Transverse colon (tissue), 4 donors: ENCODE measurements around the gene RFXAP. TPM values are rescaled to one million over a fixed set of nuclear protein-coding genes. Genes with fewer than 3 reads are reported as not detected.

Experiments
- DNase-seq: peaks from one replicate; pipeline ENCODE4 v3.0.0-alpha.2; 2019
- H3K27ac ChIP-seq, 4 donors: fragments of 200-600 bp; sonication (generic); 2 replicates each; pipeline ENCODE4 v1.5.1; 2016 to 2018; ENCODE audit warnings: inconsistent platforms in 4 of 4
- H3K27me3 ChIP-seq: fragments of 200-600 bp; sonication (generic); 2 replicates; pipeline ENCODE4 v1.5.1; 2017; ENCODE audit warnings: inconsistent platforms
- H3K36me3 ChIP-seq, 4 donors: fragments of 200-600 bp; sonication (generic); 2 replicates each; pipeline ENCODE4 v1.5.1; 2017 to 2019; ENCODE audit warnings: inconsistent platforms in 4 of 4
- H3K4me1 ChIP-seq, 4 donors: fragments of 200-600 bp; sonication (generic); 2 replicates each; pipeline ENCODE4 v1.5.1; 2017 to 2020; ENCODE audit warnings: inconsistent platforms in 4 of 4
- H3K4me3 ChIP-seq, 4 donors: fragments of 200-600 bp; sonication (generic); 1 replicate in 1 of 4; 2 replicates in 3 of 4; pipeline versions ENCODE4 v1.5.1 to v1.6.1; 2017 to 2019; ENCODE audit warnings: inconsistent platforms in 4 of 4
- H3K9me3 ChIP-seq, 2 donors: fragments of 200-600 bp; sonication (generic); 2 replicates each; pipeline ENCODE4 v1.5.1; 2017 to 2019; ENCODE audit warnings: inconsistent platforms in 2 of 2
- CTCF ChIP-seq, 5 experiments: fragments of 200-600 bp in 3 of 5; fragments of 450-650 bp in 2 of 5; sonication (generic) in 3 of 5; IDR thresholded peaks; 1 replicate in 2 of 5; 2 replicates in 3 of 5; pipeline ENCODE4 v1.5.1; 2016 to 2017; ENCODE audit warnings: antibody characterized with exemption in 5 of 5, inconsistent platforms in 3 of 5, mild to moderate bottlenecking in 2 of 5, moderate library complexity in 1 of 5
- EP300 ChIP-seq: sonication (generic); formaldehyde crosslinking; IDR thresholded peaks from one replicate; pipeline ENCODE4 v1.6.1; 2017; ENCODE audit warnings: antibody characterized with exemption, low read depth
- POLR2A ChIP-seq: fragments of 450-650 bp; IDR thresholded peaks from one replicate; pipeline ENCODE4 v1.6.1; 2016; ENCODE audit warnings: antibody characterized with exemption, mild to moderate bottlenecking, moderate library complexity
- POLR2AphosphoS5 ChIP-seq, 3 donors: sonication (generic); formaldehyde crosslinking; IDR thresholded peaks; one replicate each; pipeline ENCODE4 v1.6.1; 2016; ENCODE audit warnings: antibody characterized with exemption in 3 of 3
- WGBS, 2 donors: methylation state at CpG; one replicate each; pipeline ENCODE4 v1.1.5; 2018; ENCODE audit warnings: low coverage in 1 of 2; 5-methylcytosine and 5-hydroxymethylcytosine counted together
- in situ Hi-C, 4 donors: fragments of 200-750 bp; cut with MboI; loops; one replicate each; pipeline versions ENCODE4 v1.15.0 to v1.15.1; 2017; ENCODE audit warnings: low sequenced_read_pairs in 3 of 4, low pct_ligation_motif_present in 1 of 4, low pct_unique_long_range_greater_than_20kb in 1 of 4
- intact Hi-C: fragments of 100-400 bp; cut with DNase I; formaldehyde crosslinking; loops from one replicate; pipeline ENCODE4 v1.15.1; 2023; ENCODE audit warnings: low total_unique reads
- total RNA-seq, 4 donors: library from RNA; depleted of rRNA; stranded (reverse); fragments of >200 nt; gene quantifications; one replicate each; pipeline ENCODE4 v1.1.0, GENCODE V29; 2016

Gene RFXAP
- total RNA-seq, 4 donors from 2014 or later: 0.80 to 5.9 (median 3.7) TPM

GRCh38 chr13:36850790-36851438, 31.9 kb downstream of the RFXAP start:
- in situ Hi-C loops: loop anchor here in 2 of 4 donors (10.0 to 25.0 kb wide), 2 partner anchors 114 to 136 kb away; partner anchors contain the start of gene ALG5 (in 1 of the 2)
- Histone ChIP-seq H3K27me3 (no peaks in the 10 kb centered on the region), H3K4me3 (no peak overlapping the region), H3K36me3 (peaks cover 0 to 5% (median 0%) of the 10 kb centered on the region in 4 donors), H3K9me3 (no peaks in the 10 kb centered on the region), H3K27ac (no peak overlapping the region), H3K4me1 (no peaks in the 10 kb centered on the region)
- intact Hi-C loops: loop anchor here (10.0 kb wide), 1 partner anchor 144 kb away; the partner anchor contains the start of gene ALG5
- TF ChIP-seq CTCF (IDR thresholded peaks at IDR 0.05): peak in 2 of 5 experiments; percentile 20 to 29
- TF ChIP-seq EP300: no peak
- peak; percentile 19 for DNase-seq
- WGBS, 2 donors: 87 to 88% methylated on average over 12 to 13 of the region's 13 CpGs

- no peak overlapping the region for H3K4me3 ChIP-seq
- no peak overlapping the region for H3K27ac ChIP-seq
- peaks cover 0 to 6% (median 0%) of the 10 kb centered on the region in 4 donors for H3K4me1 ChIP-seq
- no peak for DNase-seq
- intact Hi-C loops: loop anchor here (10.0 kb wide), 1 partner anchor 138 kb away; the partner anchor contains the start of gene ALG5
- in situ Hi-C loops: loop anchor here in 3 of 4 donors (5.0 to 25.0 kb wide), 3 partner anchors 108 to 130 kb away; partner anchors contain the start of gene ALG5 (in 1 of the 3)
- no peaks in the 10 kb centered on the region for H3K27me3 ChIP-seq
- TF ChIP-seq EP300 (no peak), POLR2AphosphoS5 (IDR thresholded peaks at IDR 0.05) (no peak), CTCF (IDR thresholded peaks at IDR 0.05) (no peak), POLR2A (no peak)
- H3K36me3 ChIP-seq: no peaks in the 10 kb centered on the region
- H3K9me3 ChIP-seq: no peaks in the 10 kb centered on the region
Measured at GRCh38 chr13:36857253-36857652, 38.2 kb downstream of the RFXAP start.

GRCh38 chr13:36858290-36858689, 39.3 kb downstream of the RFXAP start:
- 21 to 33% methylated on average over 3 of the region's 3 CpGs for WGBS, 2 donors
- intact Hi-C loops: loop anchor here (10.0 kb wide), 1 partner anchor 137 kb away; the partner anchor contains the start of gene ALG5

More at GRCh38 chr13:36858290-36858689, 39.3 kb downstream of the RFXAP start:
- no peak for TF ChIP-seq POLR2AphosphoS5 (IDR thresholded peaks at IDR 0.05)
- peak; percentile 44 to 55 (median 52) for TF ChIP-seq CTCF (IDR thresholded peaks at IDR 0.05)
- TF ChIP-seq POLR2A: no peak
- TF ChIP-seq EP300: no peak
- peaks cover 0 to 6% (median 0%) of the 10 kb centered on the region in 4 donors for H3K4me1 ChIP-seq
- H3K27me3 ChIP-seq: no peaks in the 10 kb centered on the region
- DNase-seq: no peak
- H3K4me3 ChIP-seq: no peak overlapping the region
- in situ Hi-C loops: loop anchor here in 3 of 4 donors (5.0 to 25.0 kb wide), 3 partner anchors 107 to 129 kb away; partner anchors contain the start of gene ALG5 (in 1 of the 3)
- no peaks in the 10 kb centered on the region for H3K9me3 ChIP-seq
- H3K27ac ChIP-seq: no peak overlapping the region
- H3K36me3 ChIP-seq: no peaks in the 10 kb centered on the region
